ENCODE measurements around the gene RASSF5. TPM values are rescaled to one million over a fixed set of nuclear protein-coding genes. Genes with fewer than 3 reads are reported as not detected.

The RASSF5 gene, protein sequence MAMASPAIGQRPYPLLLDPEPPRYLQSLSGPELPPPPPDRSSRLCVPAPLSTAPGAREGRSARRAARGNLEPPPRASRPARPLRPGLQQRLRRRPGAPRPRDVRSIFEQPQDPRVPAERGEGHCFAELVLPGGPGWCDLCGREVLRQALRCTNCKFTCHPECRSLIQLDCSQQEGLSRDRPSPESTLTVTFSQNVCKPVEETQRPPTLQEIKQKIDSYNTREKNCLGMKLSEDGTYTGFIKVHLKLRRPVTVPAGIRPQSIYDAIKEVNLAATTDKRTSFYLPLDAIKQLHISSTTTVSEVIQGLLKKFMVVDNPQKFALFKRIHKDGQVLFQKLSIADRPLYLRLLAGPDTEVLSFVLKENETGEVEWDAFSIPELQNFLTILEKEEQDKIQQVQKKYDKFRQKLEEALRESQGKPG
- total RNA-seq = 7.8 TPM

DNA sequence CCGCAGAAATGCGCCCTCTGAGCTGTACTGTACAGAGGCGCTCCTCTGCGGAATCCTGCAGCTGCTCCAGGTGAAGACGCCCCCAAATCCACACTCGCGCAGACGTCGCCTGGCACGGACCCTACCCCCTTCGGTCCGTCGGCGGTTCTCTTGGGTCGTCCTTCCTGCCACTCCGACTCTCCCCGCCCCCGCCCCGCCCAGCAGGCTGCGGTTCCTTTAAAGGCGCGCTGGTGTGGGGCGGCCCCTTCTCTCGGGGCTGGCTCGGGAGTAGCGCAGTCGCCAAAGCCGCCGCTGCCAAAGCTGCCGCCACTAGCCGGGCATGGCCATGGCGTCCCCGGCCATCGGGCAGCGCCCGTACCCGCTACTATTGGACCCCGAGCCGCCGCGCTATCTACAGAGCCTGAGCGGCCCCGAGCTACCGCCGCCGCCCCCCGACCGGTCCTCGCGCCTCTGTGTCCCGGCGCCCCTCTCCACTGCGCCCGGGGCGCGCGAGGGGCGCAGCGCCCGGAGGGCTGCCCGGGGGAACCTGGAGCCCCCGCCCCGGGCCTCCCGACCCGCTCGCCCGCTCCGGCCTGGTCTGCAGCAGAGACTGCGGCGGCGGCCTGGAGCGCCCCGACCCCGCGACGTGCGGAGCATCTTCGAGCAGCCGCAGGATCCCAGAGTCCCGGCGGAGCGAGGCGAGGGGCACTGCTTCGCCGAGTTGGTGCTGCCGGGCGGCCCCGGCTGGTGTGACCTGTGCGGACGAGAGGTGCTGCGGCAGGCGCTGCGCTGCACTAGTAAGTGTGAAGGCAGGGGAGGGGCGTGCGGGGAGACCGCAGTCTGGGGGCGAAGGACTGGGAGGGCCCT lies at the start of gene RASSF5:
TSS of gene RASSF5 (plus strand) at position 248 of the 846 bp plus-strand sequence. CDS start at position 320, 72 bp downstream.

DNA sequence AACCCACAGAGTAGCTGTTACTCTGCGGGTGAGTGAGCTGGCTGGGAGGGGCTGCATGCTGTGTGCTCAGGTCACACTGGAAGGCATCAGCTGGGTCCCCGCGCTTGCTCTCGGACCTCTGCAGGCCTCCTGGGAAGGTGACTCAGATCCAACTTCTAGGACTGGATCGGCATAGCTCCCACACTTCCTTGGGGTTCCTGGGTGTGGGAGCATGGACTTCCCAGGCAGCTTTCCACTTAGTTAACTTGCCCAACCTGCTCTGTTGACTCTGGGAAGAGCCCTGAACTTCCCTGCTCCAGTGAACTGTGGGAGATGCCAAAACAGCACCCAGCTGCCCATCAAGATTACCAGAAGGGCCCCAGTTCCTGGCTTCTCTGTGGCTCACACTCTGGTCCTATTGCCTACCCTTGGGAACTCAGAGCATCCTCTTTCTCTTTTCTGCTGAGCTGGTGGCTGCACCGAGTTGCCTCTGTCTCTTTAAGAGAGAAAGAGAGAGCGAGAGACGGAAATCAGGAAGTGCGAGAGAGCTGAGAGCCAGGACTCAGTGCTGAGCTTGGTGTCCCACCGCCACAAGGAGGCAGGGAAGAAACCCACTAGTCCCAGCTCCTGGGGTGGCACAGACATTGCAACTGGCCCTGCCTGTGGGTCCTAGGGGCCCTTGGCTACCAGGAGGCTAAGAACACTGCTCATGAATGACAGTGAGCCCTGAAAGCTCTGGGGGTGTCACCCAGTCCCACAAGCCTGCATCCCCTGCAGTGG lies 37.2 kb upstream of the RASSF5 start, which contains the start of gene IKBKE:
TSS of gene IKBKE (plus strand) at position 544 of the 759 bp plus-strand sequence. CDS start 2,752 bp downstream, outside the sequence.

DNA sequence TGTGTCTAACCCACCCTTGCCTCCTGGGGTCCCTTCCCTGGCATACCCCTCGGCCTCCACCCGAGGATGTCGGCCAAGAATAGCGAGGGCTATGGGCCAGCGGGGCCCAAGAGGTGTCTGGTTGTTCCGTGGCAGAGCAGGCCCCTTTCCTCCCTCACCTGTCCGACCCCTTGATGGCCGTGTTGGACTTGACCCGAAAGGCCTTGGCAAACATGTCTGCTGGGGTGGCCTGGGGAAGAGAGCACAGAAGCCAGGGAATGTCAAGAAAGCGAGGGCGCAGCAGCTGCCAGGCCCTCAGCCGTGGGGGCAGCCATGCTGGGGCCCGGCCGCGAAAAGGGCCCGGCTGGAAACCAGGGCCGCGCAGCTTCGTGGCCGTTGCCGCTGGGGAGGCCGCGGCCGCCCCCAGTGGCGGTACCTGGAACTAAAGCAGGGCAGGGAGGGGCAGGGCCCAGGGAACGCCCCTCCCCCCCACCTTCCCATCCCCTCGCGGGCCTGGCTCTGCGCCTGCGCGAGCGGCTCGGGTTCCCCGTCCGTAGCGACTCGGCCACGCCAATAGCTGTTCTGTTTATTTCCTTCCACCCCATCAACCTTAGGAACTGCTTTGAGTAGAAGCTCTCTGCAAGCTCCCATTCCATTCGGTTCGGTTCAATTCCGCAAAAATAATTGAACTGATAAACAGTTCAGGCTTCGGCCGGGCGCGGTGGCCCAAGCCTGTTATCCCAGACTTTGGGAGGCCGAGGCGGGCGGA lies 105.0 kb downstream of the RASSF5 start, which contains the start of gene EIF2D:
TSS of gene EIF2D (minus strand) at position 337 of the 748 bp plus-strand sequence. CDS start at position 214, 123 bp downstream.

DNA sequence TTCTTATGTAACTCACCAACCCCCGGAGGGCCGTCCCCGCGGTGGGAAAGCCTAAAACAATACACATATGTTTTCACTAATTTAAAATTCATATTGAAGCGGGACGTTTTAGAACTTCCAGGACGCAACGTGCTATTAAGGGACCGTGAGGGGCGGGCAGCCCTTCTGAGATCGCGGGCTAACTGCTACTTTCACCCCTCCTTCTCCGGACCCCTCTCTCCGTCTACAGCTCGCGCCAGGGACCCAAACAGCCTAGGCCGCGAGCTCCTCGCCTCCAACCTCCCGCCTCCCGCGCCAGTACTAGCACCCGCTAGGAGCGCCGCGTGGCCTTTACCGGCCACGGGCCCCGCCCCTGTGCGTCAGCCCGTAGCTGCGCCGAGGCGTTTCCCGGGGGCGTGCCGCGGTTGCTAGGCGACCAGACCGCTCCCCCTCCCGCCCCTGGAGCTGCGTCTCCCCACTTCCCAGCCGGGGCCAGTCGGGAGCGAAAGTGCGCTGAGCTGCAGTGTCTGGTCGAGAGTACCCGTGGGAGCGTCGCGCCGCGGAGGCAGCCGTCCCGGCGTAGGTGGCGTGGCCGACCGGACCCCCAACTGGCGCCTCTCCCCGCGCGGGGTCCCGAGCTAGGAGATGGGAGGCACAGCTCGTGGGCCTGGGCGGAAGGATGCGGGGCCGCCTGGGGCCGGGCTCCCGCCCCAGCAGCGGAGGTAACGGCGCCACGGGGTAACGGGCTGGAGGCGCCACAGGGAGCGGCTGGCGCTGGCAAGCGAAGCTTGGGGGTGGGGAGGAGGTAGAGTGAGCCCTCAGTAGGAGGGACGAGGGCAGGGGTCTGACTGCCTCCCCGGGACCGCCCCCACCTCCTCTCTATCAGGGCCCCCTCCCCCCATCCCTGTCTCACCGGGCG lies 128.0 kb downstream of the RASSF5 start, which contains the start of gene DYRK3:
TSS of gene DYRK3 (plus strand) at position 457 of the 898 bp plus-strand sequence. CDS start at position 625, 168 bp downstream.

Other genes starting within 250 kb of the RASSF5 start
- gene IKBKE, start 37.1 kb upstream of the RASSF5 start, total RNA-seq = 5.1 TPM
- 53.8 TPM for gene EIF2D, start 104.9 kb downstream of the RASSF5 start, total RNA-seq
- gene DYRK3, start 128.0 kb downstream of the RASSF5 start, total RNA-seq = 29.7 TPM
- 22.0 TPM for gene MAPKAPK2, start 177.4 kb downstream of the RASSF5 start, total RNA-seq

Measured in camera-type eye (tissue), 1 donor.